SU-DHL-6 (cell line): ENCODE results near the gene TMTC1.

Source experiments
- H2AFZ ChIP-seq: fragments of 200-600 bp; sonication (generic); 2 replicates; pipeline ENCODE4 v1.6.1; 2014; ENCODE audit warnings: low read depth, mild to moderate bottlenecking, moderate library complexity, mixed read lengths, antibody characterized with exemption, low read length; ENCODE audit not compliant: severe bottlenecking
- H3F3A ChIP-seq: fragments of 200-600 bp; shearing (Covaris generic); 2 replicates; pipeline ENCODE4 v1.6.0; 2016; ENCODE audit warnings: antibody characterized with exemption, mild to moderate bottlenecking; ENCODE audit not compliant: insufficient read depth
- H3K27ac ChIP-seq: fragments of 200-600 bp; sonication (generic); 2 replicates; pipeline ENCODE4 v1.5.1; 2016; ENCODE audit warnings: low read depth, mild to moderate bottlenecking, low read length, moderate library complexity, mixed read lengths
- H3K27me3 ChIP-seq: fragments of 200-600 bp; sonication (generic), shearing (Covaris generic); 2 replicates; pipeline ENCODE4 v1.6.0; 2014; ENCODE audit warnings: mild to moderate bottlenecking, low read length
- H3K36me3 ChIP-seq: fragments of 200-600 bp; sonication (generic); 2 replicates; pipeline ENCODE4 v1.6.1; 2014; ENCODE audit warnings: mild to moderate bottlenecking, low read length, mixed read lengths
- H3K4me2 ChIP-seq: fragments of 300-600, 200-600 bp; shearing (Covaris generic), sonication (generic); 2 replicates; pipeline ENCODE4 v1.6.0; 2014; ENCODE audit warnings: low read length, low read depth, mild to moderate bottlenecking; ENCODE audit not compliant: poor library complexity, severe bottlenecking
- H3K4me3 ChIP-seq: fragments of 200-600 bp; sonication (generic); 2 replicates; pipeline ENCODE4 v1.5.1; 2014; ENCODE audit warnings: antibody characterized with exemption, low read length, mild to moderate bottlenecking, mixed read lengths; ENCODE audit not compliant: insufficient read depth, poor library complexity, severe bottlenecking
- H3K79me2 ChIP-seq: fragments of 200-600 bp; sonication (generic); 2 replicates; pipeline ENCODE4 v1.6.1; 2014; ENCODE audit warnings: mild to moderate bottlenecking, low read length, moderate library complexity; ENCODE audit not compliant: insufficient read depth
- H3K9ac ChIP-seq: fragments of 200-600 bp; sonication (generic); 2 replicates; pipeline ENCODE4 v1.7.0; 2014; ENCODE audit warnings: mild to moderate bottlenecking, low read length
- H3K9me2 ChIP-seq: fragments of 200-600 bp; sonication (generic); replicated peaks from 2 replicates; pipeline ENCODE4 v1.6.1; 2014; ENCODE audit warnings: low read length; ENCODE audit not compliant: insufficient read depth
- H3K9me3 ChIP-seq: fragments of 200-600 bp; sonication (generic); 2 replicates; pipeline ENCODE4 v1.6.1; 2014; ENCODE audit warnings: low read length, mixed read lengths; ENCODE audit not compliant: insufficient read depth
- H4K20me1 ChIP-seq: fragments of 200-600 bp; sonication (generic); 2 replicates; pipeline ENCODE4 v1.6.1; 2014; ENCODE audit warnings: low read depth, mild to moderate bottlenecking, antibody characterized with exemption, low read length, moderate library complexity, mixed read lengths
- CTCF ChIP-seq: fragments of 200-600 bp; sonication (generic); IDR thresholded peaks from one replicate; pipeline ENCODE4 v1.5.1; 2017; ENCODE audit warnings: antibody characterized with exemption, mild to moderate bottlenecking, low read length, moderate library complexity; ENCODE audit not compliant: insufficient read depth, poor library complexity, severe bottlenecking
- EZH2phosphoT487 ChIP-seq: fragments of 200-600 bp; sonication (generic), shearing (Covaris generic); conservative IDR thresholded peaks from 2 replicates; pipeline ENCODE4 v1.6.1; 2018; ENCODE audit warnings: mild to moderate bottlenecking, antibody characterized with exemption, low read length, moderate library complexity, mixed read lengths

Gene TMTC1

GRCh38 chr12:29589286-29589820 is 194.4 kb downstream of the TMTC1 start:
- Histone ChIP-seq H3K27ac (no peak overlapping the region), H2AFZ (no peak overlapping the region), H3K36me3 (no peaks in the 10 kb centered on the region), H3K9ac (no peak overlapping the region), H3K4me3 (no peak overlapping the region), H4K20me1 (no peaks in the 10 kb centered on the region), H3K9me3 (no peaks in the 10 kb centered on the region), H3K4me2 (no peak overlapping the region), H3K9me2 (no peaks in the 10 kb centered on the region), H3K27me3 (no peaks in the 10 kb centered on the region), H3K79me2 (no peaks in the 10 kb centered on the region), H3F3A (no peaks in the 10 kb centered on the region)
- TF ChIP-seq CTCF (no peak), EZH2phosphoT487 (no peak)

GRCh38 chr12:29582677-29583272 is 201.0 kb downstream of the TMTC1 start:
- H3K27me3 ChIP-seq = no peaks in the 10 kb centered on the region

GRCh38 chr12:29582146-29582545 is 201.6 kb downstream of the TMTC1 start:
- no peaks in the 10 kb centered on the region for H3K9me3 ChIP-seq
- no peaks in the 10 kb centered on the region for H3K9me2 ChIP-seq
- H3K4me2 ChIP-seq = no peak overlapping the region
- no peak overlapping the region for H3K9ac ChIP-seq
- no peaks in the 10 kb centered on the region for H4K20me1 ChIP-seq
- no peaks in the 10 kb centered on the region for H3K79me2 ChIP-seq
- H3K27me3 ChIP-seq = no peaks in the 10 kb centered on the region
- no peak overlapping the region for H2AFZ ChIP-seq
- no peak overlapping the region for H3K27ac ChIP-seq
- H3K36me3 ChIP-seq = no peaks in the 10 kb centered on the region
- H3K4me3 ChIP-seq = no peak overlapping the region
- no peak for TF ChIP-seq CTCF
- no peak for TF ChIP-seq EZH2phosphoT487
- H3F3A ChIP-seq = no peaks in the 10 kb centered on the region

More at GRCh38 chr12:29582677-29583272, 201.0 kb downstream of the TMTC1 start:
- Histone ChIP-seq H2AFZ (no peak overlapping the region), H3K9me2 (no peaks in the 10 kb centered on the region), H3K9me3 (no peaks in the 10 kb centered on the region), H3K79me2 (no peaks in the 10 kb centered on the region), H3K36me3 (no peaks in the 10 kb centered on the region), H4K20me1 (no peaks in the 10 kb centered on the region), H3K9ac (no peak overlapping the region), H3F3A (no peaks in the 10 kb centered on the region), H3K4me3 (no peak overlapping the region), H3K4me2 (no peak overlapping the region), H3K27ac (no peak overlapping the region)
- TF ChIP-seq CTCF (no peak), EZH2phosphoT487 (no peak)
